GM18520 (cell line): ENCODE measurements around the gene CLMN.
"Not testable (repeated sequence)": the region's sequence is repeated elsewhere in the genome, so short reads cannot be mapped to it uniquely, and the experiment has no call there.

Experiments
- ATAC-seq: cut with Tn5 transposase; IDR thresholded peaks from one replicate; pipeline ENCODE4 v1.9.1; 2021; ENCODE audit not compliant: unreplicated experiment

Gene CLMN

DNA sequence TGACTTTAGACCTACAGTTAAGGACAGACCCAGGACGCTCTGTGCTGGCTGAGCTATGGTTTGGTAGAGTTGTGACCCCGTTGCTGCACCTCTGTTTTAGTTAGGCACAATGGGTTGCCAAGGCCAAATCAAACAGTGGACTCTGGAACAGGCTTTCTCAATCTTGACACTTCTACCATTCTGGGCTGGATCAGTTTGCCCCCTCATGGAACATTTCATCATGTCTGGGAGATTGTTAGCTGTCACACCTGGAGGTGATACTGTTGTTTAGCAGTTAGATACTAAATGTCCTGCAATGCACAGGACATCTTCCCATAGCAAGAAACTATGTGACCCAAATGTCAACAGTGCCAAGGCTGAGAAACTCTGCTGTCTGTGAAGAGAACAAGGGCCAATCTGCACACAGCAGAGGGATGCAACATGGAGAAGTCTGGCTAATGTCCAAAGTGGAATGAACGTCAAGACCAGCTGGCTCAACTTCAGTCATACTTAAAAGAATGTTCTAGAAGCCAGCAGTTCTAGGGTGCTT lies 96.8 kb downstream of the CLMN start:
- ATAC-seq: no peak

DNA sequence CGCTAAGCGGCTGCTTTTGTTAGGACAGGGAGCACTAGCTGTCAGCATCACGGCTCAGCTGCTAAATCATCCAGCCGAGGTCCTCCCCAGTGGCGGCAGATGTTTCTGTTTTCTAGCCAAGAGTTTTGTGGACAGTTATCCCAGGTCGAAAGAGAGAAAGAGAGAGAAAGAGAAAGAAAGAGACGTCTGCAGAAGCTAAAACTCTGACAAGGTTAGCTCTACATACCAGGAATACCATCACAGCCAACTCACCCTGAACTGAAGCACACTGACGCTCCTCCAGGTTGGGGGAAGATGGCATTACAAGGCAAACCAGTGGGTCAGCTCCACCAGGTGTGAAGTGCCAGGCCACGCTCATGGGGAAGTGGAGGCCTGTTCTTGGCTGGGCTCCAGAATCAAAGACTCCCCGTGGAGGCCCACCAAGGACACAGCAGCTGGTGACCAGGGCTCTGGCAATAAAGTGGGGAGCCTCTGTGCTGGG lies 97.5 kb downstream of the CLMN start:
- no peak for ATAC-seq

DNA sequence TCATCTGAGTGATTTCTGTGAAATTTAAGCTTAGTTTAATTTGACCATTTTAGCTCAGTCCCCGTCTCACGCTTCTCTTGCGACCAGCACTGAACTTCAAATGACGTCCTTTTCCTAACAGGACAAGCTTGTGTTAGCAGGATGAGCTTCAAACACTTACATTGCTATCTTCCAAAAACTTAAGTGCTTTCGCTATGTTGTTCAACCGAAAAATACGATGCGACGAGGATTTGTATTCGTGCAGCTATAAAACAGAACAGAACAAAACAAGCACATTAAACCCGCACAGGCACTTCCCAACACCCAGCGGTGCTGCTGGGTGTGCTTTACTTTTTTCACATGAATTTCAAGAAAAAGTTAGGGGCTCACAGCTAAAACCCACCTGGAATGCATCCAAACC lies 98.2 kb downstream of the CLMN start:
- no peak for ATAC-seq

DNA sequence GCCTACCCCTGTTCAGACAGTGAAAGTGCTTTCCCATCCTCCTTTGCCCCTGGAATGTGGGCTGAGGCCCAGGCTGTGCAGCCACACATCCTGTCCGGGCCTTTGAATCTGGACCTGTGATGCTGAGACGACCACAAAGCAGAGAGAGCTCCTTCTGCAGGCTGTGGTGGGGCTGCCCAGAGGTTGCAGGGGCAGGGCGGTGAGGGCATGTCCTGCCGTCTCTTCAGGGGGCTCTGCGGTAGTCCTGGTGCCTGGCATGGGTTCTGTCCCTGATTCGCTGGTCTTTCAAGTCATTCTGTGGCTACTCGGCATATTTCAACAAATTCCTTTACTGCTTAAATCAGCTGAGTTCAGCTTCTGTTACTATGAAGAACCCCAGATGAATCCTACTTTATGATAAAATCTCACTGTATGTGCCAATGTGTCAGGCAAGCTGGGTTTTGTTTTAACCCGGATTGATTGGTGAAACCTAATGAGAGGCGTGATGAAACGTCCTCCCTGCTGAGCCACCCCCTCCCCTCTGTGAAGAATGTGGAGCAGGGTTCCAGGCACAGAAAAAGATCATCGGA lies 99.0 kb downstream of the CLMN start:
- no peak for ATAC-seq

DNA sequence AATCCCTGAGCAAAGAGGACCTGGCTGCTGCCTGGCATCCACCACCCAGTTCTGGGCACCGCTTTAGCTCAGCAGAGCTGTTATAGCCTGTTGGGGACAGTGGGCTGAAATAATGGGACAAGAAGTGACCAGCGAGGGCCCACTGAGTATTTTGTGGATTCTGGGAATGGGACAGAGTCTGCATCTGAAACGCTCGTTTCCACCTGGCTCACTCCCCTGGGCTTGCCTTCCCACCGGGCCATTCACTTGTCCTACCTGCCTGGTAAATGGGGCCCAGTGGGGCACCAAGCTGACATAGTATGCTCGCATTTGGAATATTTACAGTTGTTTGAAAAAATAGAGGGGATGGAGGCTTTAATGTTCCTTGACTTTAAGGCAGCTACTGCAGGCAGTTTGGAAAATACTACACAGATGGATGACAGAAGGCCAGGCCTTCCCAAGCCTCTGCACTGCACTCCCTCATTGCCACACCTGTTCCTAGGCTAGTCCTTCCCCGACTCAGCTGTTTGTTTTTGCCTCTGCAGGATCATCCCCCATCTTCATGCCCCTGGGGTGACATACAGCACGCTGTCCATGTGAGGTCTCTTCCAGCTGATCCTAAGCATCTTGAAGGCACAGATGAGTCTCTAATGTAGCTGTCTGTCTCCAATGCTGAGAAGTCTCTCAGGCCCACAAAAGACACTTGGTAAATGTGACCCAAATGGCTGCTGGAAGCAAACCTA lies 101.1 kb downstream of the CLMN start:
- ATAC-seq: no peak

DNA sequence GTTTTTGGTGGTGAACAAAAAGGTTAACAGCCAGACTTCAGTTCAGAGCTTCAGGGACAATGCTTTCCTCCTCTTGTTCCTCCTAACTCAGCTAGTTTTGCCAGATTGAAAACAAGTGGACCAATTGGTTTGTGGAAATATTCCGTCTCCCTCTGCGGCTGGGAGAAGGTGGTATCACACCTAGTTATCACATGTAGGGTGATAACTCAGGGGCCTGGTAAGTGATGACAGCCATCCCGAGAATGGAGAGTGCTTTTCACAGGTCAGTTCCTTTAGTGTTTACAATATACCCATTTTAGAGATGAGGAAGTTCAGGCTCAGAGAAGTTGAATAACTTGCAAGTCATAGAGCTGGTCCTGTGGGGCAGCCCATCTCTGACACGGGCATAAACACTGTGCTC lies 101.7 kb downstream of the CLMN start:
- no peak for ATAC-seq

DNA sequence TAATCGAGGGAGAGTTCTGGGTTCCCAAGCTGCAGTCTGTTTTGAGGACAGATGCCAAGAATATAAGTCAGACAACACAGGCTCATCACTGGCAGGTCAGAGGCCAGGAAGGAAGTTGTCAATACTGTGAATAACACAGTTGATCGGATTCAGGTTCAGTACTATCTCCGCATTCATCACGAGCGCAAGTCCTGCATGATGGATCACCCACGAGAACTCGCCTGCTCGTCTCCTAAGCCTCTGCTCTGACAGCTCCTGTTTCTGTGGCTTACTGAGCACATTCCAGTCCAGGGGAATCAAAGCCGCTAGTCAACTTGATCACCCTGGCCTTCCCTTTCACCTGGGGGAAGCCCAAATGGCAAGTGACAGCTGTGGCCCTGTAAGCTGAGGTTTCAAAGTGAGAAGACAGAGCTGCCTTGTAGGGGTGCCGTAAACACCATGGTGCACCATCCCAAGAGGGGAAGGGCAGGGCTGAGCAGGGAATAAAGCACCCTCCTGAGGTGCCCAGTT lies 102.3 kb downstream of the CLMN start:
- no peak for ATAC-seq

DNA sequence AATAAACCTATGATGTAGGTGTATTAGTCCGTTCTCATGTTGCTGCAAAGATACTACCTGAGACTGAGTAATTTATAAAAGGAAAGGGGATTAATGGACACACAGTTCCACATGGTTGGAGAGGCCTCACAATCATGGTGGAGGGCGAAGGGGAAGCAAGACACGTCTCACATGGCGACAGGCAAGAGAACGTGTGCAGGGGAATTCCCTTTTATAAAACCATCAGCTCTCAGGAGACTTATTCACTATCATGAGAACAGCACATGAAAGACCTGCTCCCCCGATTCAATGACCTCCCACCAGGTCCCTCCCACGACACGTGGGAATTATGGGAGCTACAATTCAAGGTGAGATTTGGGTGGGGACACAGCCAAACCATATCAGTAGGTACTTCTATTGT lies 103.7 kb downstream of the CLMN start:
- no peak for ATAC-seq

DNA sequence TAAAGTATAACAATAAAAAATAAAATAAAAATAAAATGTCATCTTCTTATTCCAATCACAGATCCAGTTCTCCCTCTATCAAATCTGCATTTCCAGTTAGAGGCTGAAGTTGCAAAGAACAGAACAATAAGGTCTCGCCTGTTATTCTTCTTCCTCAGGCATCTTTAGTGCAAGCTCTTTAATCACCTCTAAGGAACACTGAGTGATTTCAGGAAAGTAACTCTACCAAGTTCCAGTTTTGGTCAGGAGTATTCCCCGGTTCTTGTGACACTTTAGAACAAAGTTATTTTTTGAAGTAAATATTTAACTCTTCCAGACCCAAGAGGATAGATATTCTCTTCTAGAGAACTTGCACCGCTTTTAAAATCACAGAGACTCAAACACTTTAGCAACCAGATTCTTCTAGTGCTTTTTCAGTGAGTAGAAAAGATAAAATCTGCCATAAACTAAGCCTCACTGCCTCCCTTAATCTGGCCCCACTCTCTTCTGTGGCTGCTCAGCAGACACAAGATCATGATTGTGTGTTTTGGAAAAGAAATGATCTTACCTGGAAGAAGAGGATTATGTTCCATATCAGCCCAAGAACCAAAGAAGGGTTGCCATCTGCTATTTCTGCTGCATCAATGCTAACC lies 104.5 kb downstream of the CLMN start:
- ATAC-seq: no peak

DNA sequence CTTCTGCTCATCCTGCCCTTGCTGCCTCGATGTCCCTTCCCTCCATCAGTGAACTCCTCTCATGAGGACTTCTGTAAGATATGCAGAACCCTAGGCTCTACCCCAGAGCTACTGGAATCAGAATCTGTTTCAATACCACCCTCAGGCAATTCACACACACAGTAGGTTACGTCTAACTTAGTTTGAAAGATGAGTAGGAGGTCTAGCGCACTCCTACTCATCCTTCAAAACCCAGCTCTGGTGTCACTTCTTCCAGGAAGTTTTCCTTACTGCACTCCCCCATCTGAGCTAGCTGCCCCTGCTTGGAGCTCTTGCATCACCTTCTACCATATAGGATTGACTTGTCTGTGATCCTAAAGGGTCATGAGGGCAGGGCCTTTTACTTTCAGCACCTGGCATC lies 105.9 kb downstream of the CLMN start:
- ATAC-seq: no peak

DNA sequence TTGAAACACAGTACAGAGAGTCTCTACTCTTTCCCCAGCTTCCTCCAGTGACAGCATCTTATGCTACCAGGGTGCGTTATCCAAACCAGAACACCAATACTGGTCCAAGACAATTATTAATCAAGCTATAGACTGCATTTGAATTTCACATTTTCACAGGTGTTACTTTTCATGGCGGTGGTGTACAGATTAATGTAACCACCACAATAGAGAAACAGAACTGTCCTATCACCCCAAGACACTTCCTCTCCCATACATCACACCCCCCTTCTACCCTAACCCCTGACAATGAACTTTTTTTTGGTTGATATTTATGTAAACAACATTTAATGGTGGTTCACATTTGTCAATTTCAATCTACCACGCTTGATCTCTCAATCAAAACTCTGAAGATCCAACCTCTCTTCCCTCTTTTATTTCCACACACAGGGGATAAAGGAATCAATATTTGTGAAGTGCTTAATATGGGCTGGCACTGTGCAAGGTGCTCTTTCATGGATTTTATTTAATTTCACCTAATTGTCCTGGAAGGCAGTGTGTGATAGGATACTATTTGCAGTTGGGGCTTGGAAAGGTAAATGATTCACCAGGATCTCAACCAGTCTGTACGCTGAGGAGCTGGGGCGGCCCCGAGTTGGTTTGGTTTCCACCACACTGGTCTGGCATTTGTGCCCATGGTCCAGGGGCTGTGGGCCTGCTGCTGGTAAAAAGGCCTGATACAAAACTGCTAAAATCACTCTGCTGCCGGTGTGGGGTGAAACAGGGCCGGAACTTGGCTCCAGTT lies 107.8 kb downstream of the CLMN start:
- ATAC-seq: peak; percentile 42

DNA sequence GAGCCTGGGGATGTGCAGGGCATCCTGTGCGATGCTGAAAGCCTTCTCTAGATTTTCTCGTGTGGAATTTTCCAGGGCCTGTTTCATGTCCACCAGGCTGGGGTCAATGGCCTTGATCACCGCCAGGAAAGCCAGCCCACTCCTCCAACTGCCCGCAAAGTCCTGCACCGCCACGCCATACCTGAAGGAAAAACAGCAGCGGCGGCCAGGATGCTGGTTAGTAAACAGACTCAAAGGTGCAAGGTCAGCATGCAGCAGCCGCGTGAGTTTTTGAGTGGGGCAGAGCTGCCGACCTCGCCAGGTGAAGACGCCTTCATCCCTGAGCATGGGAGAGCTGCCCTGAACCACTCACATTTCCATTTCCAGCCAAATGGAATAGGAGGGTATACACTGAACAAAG lies 109.0 kb downstream of the CLMN start:
- no peak for ATAC-seq

DNA sequence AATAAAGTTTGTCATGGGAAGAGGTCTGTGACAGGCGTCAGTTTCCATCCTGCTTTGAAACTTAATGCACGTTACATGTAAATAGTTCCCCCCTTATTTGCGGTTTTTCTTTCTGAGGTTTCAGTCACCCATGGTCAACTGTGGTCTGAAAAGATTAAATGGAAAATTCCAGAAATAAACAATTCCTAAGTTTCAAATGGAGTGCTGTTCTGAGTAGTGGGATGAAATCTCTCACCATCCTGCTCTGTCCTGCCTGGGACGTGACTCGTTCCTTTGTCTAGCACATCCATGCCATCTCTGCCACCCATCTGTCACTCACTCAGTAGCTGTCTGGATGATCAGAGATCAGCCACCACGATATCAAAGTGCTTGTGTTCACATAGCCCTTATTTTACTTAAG lies 111.1 kb downstream of the CLMN start:
- no peak for ATAC-seq

DNA sequence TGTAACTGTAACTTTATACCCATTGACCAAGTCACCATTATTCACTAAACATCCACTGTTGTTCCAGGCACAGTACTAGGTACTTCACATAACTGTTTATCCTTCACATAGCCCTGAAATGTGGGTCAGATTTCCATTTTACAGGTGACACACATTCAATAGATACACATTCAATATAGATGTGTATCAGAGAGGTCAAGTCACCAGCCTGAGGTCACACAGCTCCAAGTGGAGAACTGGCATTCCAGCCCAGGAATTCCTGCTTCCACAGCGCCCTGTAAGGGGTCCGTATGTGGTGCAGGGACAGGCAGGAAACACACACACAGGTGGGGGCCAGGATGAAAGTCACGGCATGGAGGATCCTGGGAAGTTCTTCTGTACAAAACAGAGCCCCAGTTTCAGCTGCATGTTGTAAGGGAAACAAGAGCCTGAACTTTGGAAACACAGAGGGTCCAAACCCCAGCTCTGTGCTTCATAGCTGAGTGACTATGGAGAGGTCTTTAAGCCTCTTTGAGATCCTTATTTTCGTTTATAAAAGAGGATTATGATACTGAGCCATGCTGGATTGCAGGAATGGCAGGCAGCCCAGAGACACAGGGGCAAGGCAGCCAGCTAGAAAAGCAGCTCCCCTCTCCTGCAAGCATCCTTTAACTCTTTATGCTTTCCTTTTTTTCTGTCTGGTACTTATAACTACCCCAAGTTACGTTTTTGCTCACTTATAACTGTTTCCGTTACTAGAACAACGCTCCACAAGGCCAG lies 112.1 kb downstream of the CLMN start:
- ATAC-seq: no peak

DNA sequence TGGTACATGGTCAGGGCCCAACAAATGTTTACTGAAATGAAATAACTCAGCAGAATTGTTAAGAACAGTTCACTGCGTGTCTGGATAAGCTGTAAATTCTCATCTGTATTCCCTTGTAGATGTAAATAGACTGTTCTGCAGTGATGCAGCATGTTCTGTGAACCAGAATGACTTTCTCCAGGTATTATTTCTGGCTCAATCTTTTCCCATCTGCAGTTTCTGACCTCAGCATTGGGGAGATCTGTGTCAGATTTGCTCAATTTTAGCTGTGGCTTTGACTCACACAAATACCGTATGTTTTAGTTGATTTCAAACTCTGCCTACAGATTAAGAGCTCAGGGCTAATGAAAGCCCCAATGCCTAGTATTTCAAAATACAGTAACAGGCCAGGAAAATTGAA lies 113.2 kb downstream of the CLMN start:
- ATAC-seq: no peak

DNA sequence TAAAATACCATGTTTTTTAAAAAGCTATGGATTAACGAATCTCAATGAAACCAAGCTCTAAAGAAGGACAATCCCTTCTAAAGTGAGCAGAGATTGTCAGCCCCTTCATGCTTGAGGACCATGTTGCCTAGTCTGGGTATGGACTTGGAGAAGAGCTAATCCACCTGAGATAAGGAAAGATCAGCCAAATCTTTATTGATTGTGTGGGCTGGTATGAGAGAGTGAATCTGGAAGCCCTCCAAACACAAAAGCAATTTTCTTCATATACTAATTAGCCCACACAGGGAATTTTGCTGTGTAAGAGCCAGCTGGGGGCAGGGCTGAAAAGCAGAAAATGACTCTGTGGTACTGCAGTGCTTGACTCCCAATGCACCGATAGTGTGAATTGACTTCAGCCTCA lies 115.0 kb downstream of the CLMN start:
- no peak for ATAC-seq

DNA sequence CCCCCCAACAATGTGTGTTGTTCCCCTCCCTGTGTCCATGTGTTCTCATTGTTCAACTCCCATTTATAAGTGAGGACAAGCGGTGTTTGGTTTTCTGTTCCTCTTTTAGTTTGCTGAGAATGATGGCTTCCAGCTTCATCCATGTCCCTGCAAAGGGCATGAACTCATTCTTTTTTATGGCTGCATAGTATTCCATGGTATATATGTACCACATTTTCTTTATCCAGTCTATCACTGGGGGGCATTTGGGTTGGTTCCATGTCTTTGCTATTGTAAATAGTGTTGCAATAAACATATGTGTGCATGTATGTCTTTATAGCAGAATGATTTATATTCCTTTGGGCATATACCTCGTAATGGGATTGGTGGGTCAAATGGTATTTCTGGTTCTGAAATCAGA lies 118.0 kb downstream of the CLMN start:
- not testable (repeated sequence) for ATAC-seq

DNA sequence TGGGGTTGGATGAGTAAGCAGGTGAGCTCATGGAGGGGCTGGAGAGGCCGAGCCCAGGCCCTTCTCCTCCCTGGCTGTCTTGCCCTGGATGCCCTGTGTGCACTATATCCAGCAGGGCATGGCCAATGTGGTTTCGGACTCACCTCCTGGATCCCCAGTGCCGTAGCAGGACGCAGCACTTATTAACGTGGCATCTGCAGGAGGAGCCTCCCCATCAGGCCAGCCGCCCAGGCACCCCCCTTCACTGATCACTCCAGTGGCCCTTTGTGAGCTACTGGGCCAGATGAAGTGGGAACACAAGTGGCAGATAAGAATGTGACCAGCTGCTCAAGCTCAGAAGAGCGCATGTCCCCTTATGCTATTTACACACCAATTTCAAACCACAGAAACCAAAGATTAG lies 119.3 kb downstream of the CLMN start:
- ATAC-seq: no peak

DNA sequence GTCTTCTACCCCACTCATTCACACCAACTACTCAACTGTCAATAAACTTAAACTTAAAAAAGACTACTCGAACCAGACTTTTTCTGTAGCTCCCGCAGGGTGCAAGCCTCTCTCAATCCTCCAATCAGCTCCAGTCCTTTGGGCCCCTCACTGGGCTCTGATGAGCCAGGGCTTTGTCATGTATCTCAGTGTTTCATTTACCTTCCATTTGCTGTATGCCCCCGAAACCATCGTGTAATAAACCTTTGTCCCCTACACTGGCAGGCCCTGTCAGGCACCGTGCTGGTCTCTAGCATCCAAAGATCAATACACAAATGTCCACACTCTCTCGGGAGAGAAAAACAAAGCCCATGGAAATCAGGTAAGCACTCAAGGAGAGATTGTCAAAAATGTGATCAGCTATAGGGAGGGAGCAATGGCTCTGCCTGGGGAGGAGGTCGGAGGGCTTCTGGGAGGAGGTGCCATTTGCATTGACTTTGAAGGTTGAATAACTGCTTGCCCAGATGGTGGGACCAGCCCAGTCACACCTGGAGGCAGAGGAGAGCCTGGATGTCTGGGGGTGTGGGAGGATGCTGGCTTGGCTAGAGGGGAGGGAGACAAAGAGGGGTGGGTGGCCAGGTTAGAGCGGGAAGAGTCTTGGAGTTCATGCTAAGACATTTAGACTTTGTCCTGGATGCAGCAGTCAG lies 120.3 kb downstream of the CLMN start:
- ATAC-seq: no peak

DNA sequence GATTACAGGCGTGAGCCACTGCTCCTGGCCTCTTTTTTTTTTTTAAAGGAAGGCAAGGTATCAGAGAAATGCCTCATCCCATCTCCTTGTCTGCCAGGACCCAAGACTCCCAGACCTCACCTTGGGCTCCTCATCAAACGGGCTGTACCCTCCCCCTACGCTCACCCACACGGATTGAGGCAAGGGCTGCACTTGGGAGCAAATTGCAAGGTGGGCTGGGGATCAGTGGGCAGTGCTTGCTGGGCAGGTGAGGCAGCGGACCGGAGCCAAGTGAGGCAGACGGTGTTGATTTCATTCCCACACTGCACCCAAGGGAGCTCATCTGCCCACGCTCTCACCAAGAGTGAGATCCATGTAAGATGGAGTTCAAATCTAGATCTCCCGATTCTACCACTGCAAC lies 121.4 kb downstream of the CLMN start:
- no peak for ATAC-seq
